AG09319 (cell line): ENCODE results near the gene MTMR12.

Experiments used
- DNase-seq: peaks from one replicate; pipeline ENCODE4 v3.0.0-alpha.2; 2010; ENCODE audit warnings: low read depth; ENCODE audit errors: extremely low read depth
- CTCF ChIP-seq: IDR thresholded peaks from 2 replicates; pipeline ENCODE4 v1.5.1; 2011; ENCODE audit warnings: low read depth, mild to moderate bottlenecking, inconsistent platforms, low read length, moderate library complexity

Gene MTMR12

GRCh38 chr5:32258424-32258823 lies 54.3 kb downstream of the MTMR12 start:
- no peak for DNase-seq

GRCh38 chr5:32255540-32255900 lies 57.2 kb downstream of the MTMR12 start:
- no peak for DNase-seq
- no peak for TF ChIP-seq CTCF

More at GRCh38 chr5:32258424-32258823, 54.3 kb downstream of the MTMR12 start:
- no peak for TF ChIP-seq CTCF

- peak; percentile 43 for DNase-seq
- no peak for TF ChIP-seq CTCF
Observed at GRCh38 chr5:32254881-32255539, 57.7 kb downstream of the MTMR12 start.

- DNase-seq, result no peak
- no peak for TF ChIP-seq CTCF
Observed at GRCh38 chr5:32251871-32252458, 60.8 kb downstream of the MTMR12 start.

- TF ChIP-seq CTCF, result no peak
Observed at GRCh38 chr5:32249668-32250067, 63.1 kb downstream of the MTMR12 start.

GRCh38 chr5:32245742-32246141 lies 67.0 kb downstream of the MTMR12 start:
- TF ChIP-seq CTCF, result no peak

More at GRCh38 chr5:32249668-32250067, 63.1 kb downstream of the MTMR12 start:
- no peak for DNase-seq

GRCh38 chr5:32244017-32244416 lies 68.7 kb downstream of the MTMR12 start:
- no peak for TF ChIP-seq CTCF
- no peak for DNase-seq

More at GRCh38 chr5:32245742-32246141, 67.0 kb downstream of the MTMR12 start:
- no peak for DNase-seq
